DMS53 treated with DMSO at 0.1 percent for 48 hours (cell line): Measurements from ENCODE around the gene NUMBL.
"Not testable (repeated sequence)": the region's sequence is repeated elsewhere in the genome, so short reads cannot be mapped to it uniquely, and the experiment has no call there.

ENCODE experiments used
- DNase-seq: peaks from one replicate; lab custom pipeline; 2025; ENCODE audit not compliant: unreplicated experiment; lab: John Stamatoyannopoulos, UW

NUMBL gene

GRCh38 chr19:40667602-40668001 is 22.8 kb downstream of the NUMBL start:
- DNase-seq, result no peak

- DNase-seq, result no peak
These were observed 23.5 kb downstream of the NUMBL start for GRCh38 chr19:40666803-40667438.

GRCh38 chr19:40663695-40664692 is 26.5 kb downstream of the NUMBL start:
- DNase-seq, result no peak

- peak; percentile 83 for DNase-seq
These were observed 27.3 kb downstream of the NUMBL start for GRCh38 chr19:40662925-40663694.

GRCh38 chr19:40661616-40662015 is 28.8 kb downstream of the NUMBL start:
- DNase-seq, result no peak

- no peak for DNase-seq
These were observed 30.9 kb downstream of the NUMBL start for GRCh38 chr19:40659566-40659965.

GRCh38 chr19:40659116-40659515 is 31.3 kb downstream of the NUMBL start:
- no peak for DNase-seq

GRCh38 chr19:40658031-40658430 is 32.4 kb downstream of the NUMBL start:
- DNase-seq, result no peak

GRCh38 chr19:40655684-40656083 is 34.8 kb downstream of the NUMBL start:
- DNase-seq, result not testable (repeated sequence)

- not testable (repeated sequence) for DNase-seq
These were observed 38.1 kb downstream of the NUMBL start for GRCh38 chr19:40652303-40652702.

GRCh38 chr19:40650749-40651305 is 39.6 kb downstream of the NUMBL start:
- no peak for DNase-seq

GRCh38 chr19:40649903-40650675 is 40.4 kb downstream of the NUMBL start:
- not testable (repeated sequence) for DNase-seq

GRCh38 chr19:40646743-40647254 is 43.7 kb downstream of the NUMBL start:
- peak; percentile 40 for DNase-seq

- no peak for DNase-seq
These were observed 47.6 kb downstream of the NUMBL start for GRCh38 chr19:40642757-40643305.

GRCh38 chr19:40642051-40642706 is 48.3 kb downstream of the NUMBL start:
- DNase-seq, result no peak

- DNase-seq, result no peak
These were observed 49.2 kb downstream of the NUMBL start for GRCh38 chr19:40641281-40641680.

- no peak for DNase-seq
These were observed 49.7 kb downstream of the NUMBL start for GRCh38 chr19:40640744-40641143.

- DNase-seq, result no peak
These were observed 50.8 kb downstream of the NUMBL start for GRCh38 chr19:40639638-40639982.

- DNase-seq, result no peak
These were observed 52.1 kb downstream of the NUMBL start for GRCh38 chr19:40638327-40638726.
